Measurements from ENCODE around the gene OPHN1.
"Not testable (repeated sequence)": the region's sequence is repeated elsewhere in the genome, so short reads cannot be mapped to it uniquely, and the experiment has no call there.

OPHN1 gene

GRCh38 chrX:68354879-68355628 is 78.2 kb downstream of the OPHN1 start:
- TF ChIP-seq TAF1 (IDR thresholded peaks at IDR 0.05; ENCODE audit: low read depth, low read length), result no peak
- TF ChIP-seq POLR2AphosphoS5 (IDR thresholded peaks at IDR 0.05; ENCODE audit: low read depth, low read length), result no peak
- TF ChIP-seq PAX5 (IDR thresholded peaks at IDR 0.05; ENCODE audit: insufficient read depth, low read length, severe bottlenecking), result no peak
- no peak for TF ChIP-seq POU2F2 (IDR thresholded peaks at IDR 0.05; ENCODE audit: low read depth, low read length)
- no peak for TF ChIP-seq SPI1 (IDR thresholded peaks at IDR 0.05; ENCODE audit: low read depth, low read length)
- no peak for TF ChIP-seq POLR2A (IDR thresholded peaks at IDR 0.05; ENCODE audit: low read depth, low read length)
- no peak for DNase-seq (ENCODE audit: insufficient read length, low spot score)
- no peak for FAIRE-seq

GRCh38 chrX:68345025-68345424 is 88.3 kb downstream of the OPHN1 start:
- DNase-seq (ENCODE audit: insufficient read length, low spot score) (no peak), FAIRE-seq (no peak)
- TF ChIP-seq PAX5 (IDR thresholded peaks at IDR 0.05; ENCODE audit: insufficient read depth, low read length, severe bottlenecking) (no peak), SPI1 (IDR thresholded peaks at IDR 0.05; ENCODE audit: low read depth, low read length) (no peak), POLR2AphosphoS5 (IDR thresholded peaks at IDR 0.05; ENCODE audit: low read depth, low read length) (no peak), POLR2A (IDR thresholded peaks at IDR 0.05; ENCODE audit: low read depth, low read length) (no peak), POU2F2 (IDR thresholded peaks at IDR 0.05; ENCODE audit: low read depth, low read length) (no peak), TAF1 (IDR thresholded peaks at IDR 0.05; ENCODE audit: low read depth, low read length) (no peak)

GRCh38 chrX:68343551-68343950 is 89.7 kb downstream of the OPHN1 start:
- FAIRE-seq (no peak), DNase-seq (ENCODE audit: insufficient read length, low spot score) (no peak)
- TF ChIP-seq SPI1 (IDR thresholded peaks at IDR 0.05; ENCODE audit: low read depth, low read length) (no peak), POLR2A (IDR thresholded peaks at IDR 0.05; ENCODE audit: low read depth, low read length) (no peak), POU2F2 (IDR thresholded peaks at IDR 0.05; ENCODE audit: low read depth, low read length) (no peak), PAX5 (IDR thresholded peaks at IDR 0.05; ENCODE audit: insufficient read depth, low read length, severe bottlenecking) (no peak), TAF1 (IDR thresholded peaks at IDR 0.05; ENCODE audit: low read depth, low read length) (no peak), POLR2AphosphoS5 (IDR thresholded peaks at IDR 0.05; ENCODE audit: low read depth, low read length) (no peak)

- FAIRE-seq, result no peak
- no peak for DNase-seq (ENCODE audit: insufficient read length, low spot score)
- TF ChIP-seq POLR2A (IDR thresholded peaks at IDR 0.05; ENCODE audit: low read depth, low read length) (no peak), SPI1 (IDR thresholded peaks at IDR 0.05; ENCODE audit: low read depth, low read length) (no peak), POLR2AphosphoS5 (IDR thresholded peaks at IDR 0.05; ENCODE audit: low read depth, low read length) (no peak), TAF1 (IDR thresholded peaks at IDR 0.05; ENCODE audit: low read depth, low read length) (no peak), POU2F2 (IDR thresholded peaks at IDR 0.05; ENCODE audit: low read depth, low read length) (no peak), PAX5 (IDR thresholded peaks at IDR 0.05; ENCODE audit: insufficient read depth, low read length, severe bottlenecking) (no peak)
Measured at GRCh38 chrX:68332201-68332731, 101.0 kb downstream of the OPHN1 start.

- not testable (repeated sequence) for FAIRE-seq; DNase-seq (ENCODE audit: insufficient read length, low spot score)
Measured at GRCh38 chrX:68326841-68327240, 106.5 kb downstream of the OPHN1 start.

- no peak for DNase-seq (ENCODE audit: insufficient read length, low spot score)
- no peak for FAIRE-seq
Measured at GRCh38 chrX:68307769-68308168, 125.5 kb downstream of the OPHN1 start.

GRCh38 chrX:68304602-68305001 is 128.7 kb downstream of the OPHN1 start:
- TF ChIP-seq POU2F2 (IDR thresholded peaks at IDR 0.05; ENCODE audit: low read depth, low read length) (no peak), POLR2AphosphoS5 (IDR thresholded peaks at IDR 0.05; ENCODE audit: low read depth, low read length) (no peak), TAF1 (IDR thresholded peaks at IDR 0.05; ENCODE audit: low read depth, low read length) (no peak), PAX5 (IDR thresholded peaks at IDR 0.05; ENCODE audit: insufficient read depth, low read length, severe bottlenecking) (no peak), POLR2A (IDR thresholded peaks at IDR 0.05; ENCODE audit: low read depth, low read length) (no peak), SPI1 (IDR thresholded peaks at IDR 0.05; ENCODE audit: low read depth, low read length) (no peak)
- DNase-seq (ENCODE audit: insufficient read length, low spot score), result no peak
- FAIRE-seq, result no peak

More at GRCh38 chrX:68307769-68308168, 125.5 kb downstream of the OPHN1 start:
- TF ChIP-seq TAF1 (IDR thresholded peaks at IDR 0.05; ENCODE audit: low read depth, low read length) (no peak), POU2F2 (IDR thresholded peaks at IDR 0.05; ENCODE audit: low read depth, low read length) (no peak), POLR2AphosphoS5 (IDR thresholded peaks at IDR 0.05; ENCODE audit: low read depth, low read length) (no peak), PAX5 (IDR thresholded peaks at IDR 0.05; ENCODE audit: insufficient read depth, low read length, severe bottlenecking) (no peak), POLR2A (IDR thresholded peaks at IDR 0.05; ENCODE audit: low read depth, low read length) (no peak), SPI1 (IDR thresholded peaks at IDR 0.05; ENCODE audit: low read depth, low read length) (no peak)

GRCh38 chrX:68299898-68300297 is 133.4 kb downstream of the OPHN1 start:
- no peak for TF ChIP-seq PAX5 (IDR thresholded peaks at IDR 0.05; ENCODE audit: insufficient read depth, low read length, severe bottlenecking)
- no peak for TF ChIP-seq POLR2A (IDR thresholded peaks at IDR 0.05; ENCODE audit: low read depth, low read length)
- TF ChIP-seq SPI1 (IDR thresholded peaks at IDR 0.05; ENCODE audit: low read depth, low read length), result no peak
- TF ChIP-seq TAF1 (IDR thresholded peaks at IDR 0.05; ENCODE audit: low read depth, low read length), result no peak
- TF ChIP-seq POLR2AphosphoS5 (IDR thresholded peaks at IDR 0.05; ENCODE audit: low read depth, low read length), result no peak
- TF ChIP-seq POU2F2 (IDR thresholded peaks at IDR 0.05; ENCODE audit: low read depth, low read length), result no peak
- FAIRE-seq (no peak), DNase-seq (ENCODE audit: insufficient read length, low spot score) (no peak)

- DNase-seq (ENCODE audit: insufficient read length, low spot score), result no peak
- TF ChIP-seq POLR2AphosphoS5 (IDR thresholded peaks at IDR 0.05; ENCODE audit: low read depth, low read length) (no peak), SPI1 (IDR thresholded peaks at IDR 0.05; ENCODE audit: low read depth, low read length) (no peak), PAX5 (IDR thresholded peaks at IDR 0.05; ENCODE audit: insufficient read depth, low read length, severe bottlenecking) (no peak), POU2F2 (IDR thresholded peaks at IDR 0.05; ENCODE audit: low read depth, low read length) (no peak), TAF1 (IDR thresholded peaks at IDR 0.05; ENCODE audit: low read depth, low read length) (no peak), POLR2A (IDR thresholded peaks at IDR 0.05; ENCODE audit: low read depth, low read length) (no peak)
- no peak for FAIRE-seq
Measured at GRCh38 chrX:68292471-68292870, 140.8 kb downstream of the OPHN1 start.
